ENCODE measurements around the gene IKBKE.

- TF ChIP-seq, protein P1, sequence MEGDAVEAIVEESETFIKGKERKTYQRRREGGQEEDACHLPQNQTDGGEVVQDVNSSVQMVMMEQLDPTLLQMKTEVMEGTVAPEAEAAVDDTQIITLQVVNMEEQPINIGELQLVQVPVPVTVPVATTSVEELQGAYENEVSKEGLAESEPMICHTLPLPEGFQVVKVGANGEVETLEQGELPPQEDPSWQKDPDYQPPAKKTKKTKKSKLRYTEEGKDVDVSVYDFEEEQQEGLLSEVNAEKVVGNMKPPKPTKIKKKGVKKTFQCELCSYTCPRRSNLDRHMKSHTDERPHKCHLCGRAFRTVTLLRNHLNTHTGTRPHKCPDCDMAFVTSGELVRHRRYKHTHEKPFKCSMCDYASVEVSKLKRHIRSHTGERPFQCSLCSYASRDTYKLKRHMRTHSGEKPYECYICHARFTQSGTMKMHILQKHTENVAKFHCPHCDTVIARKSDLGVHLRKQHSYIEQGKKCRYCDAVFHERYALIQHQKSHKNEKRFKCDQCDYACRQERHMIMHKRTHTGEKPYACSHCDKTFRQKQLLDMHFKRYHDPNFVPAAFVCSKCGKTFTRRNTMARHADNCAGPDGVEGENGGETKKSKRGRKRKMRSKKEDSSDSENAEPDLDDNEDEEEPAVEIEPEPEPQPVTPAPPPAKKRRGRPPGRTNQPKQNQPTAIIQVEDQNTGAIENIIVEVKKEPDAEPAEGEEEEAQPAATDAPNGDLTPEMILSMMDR (optimal IDR thresholded peaks at IDR 0.05 in 1 of 3, IDR thresholded peaks at IDR 0.05 in 1 of 3, conservative IDR thresholded peaks at IDR 0.05 in 1 of 3; ENCODE audit: extremely low read depth in 1 of 3, insufficient read depth in 2 of 3, low read length in 3 of 3) = no peak
- TF ChIP-seq EZH2 (IDR thresholded peaks at IDR 0.05; ENCODE audit: low read length) = no peak
These were observed 19.1 kb upstream of the IKBKE start for GRCh38 chr1:206451134-206451686.

All from keratinocyte (primary cell).